Activated B cell treated with CpG ODN at 0.5 μM for 24 hours (primary cell): ENCODE data around the gene SNRPA. TPM values are rescaled to one million over a fixed set of nuclear protein-coding genes. Genes with fewer than 3 reads are reported as not detected.
A peak's percentile ranks its signal among the peaks of the same experiment; 100 is the strongest.

Experiments
- ATAC-seq: fragments of 200-7000 bp; cut with Tn5 transposase; one replicate; pipeline ENCODE4 v1.10.0; 2021; ENCODE audit warnings: low read depth, mild to moderate bottlenecking, moderate library complexity
- CTCF ChIA-PET: fragments of 350-600 bp; sonication (Branson Sonifier 250); formaldehyde crosslinking; loops from one replicate; lab custom pipeline; 2021; ENCODE audit warnings: antibody characterized with exemption; lab: Charles Lee
- POLR2A ChIA-PET: fragments of 350-600 bp; sonication (Branson Sonifier 250); formaldehyde crosslinking; loops from one replicate; lab custom pipeline; 2021; ENCODE audit warnings: antibody characterized with exemption; lab: Charles Lee
- DNase-seq: peaks from one replicate; pipeline ENCODE4 v3.0.0; 2022
- H3K27ac Mint-ChIP-seq: one replicate; pipeline ENCODE4 v1.8.0; 2020; ENCODE audit warnings: mixed read lengths
- H3K27me3 Mint-ChIP-seq: one replicate; pipeline ENCODE4 v1.8.0; 2021; ENCODE audit warnings: mixed read lengths
- H3K36me3 Mint-ChIP-seq: one replicate; pipeline ENCODE4 v1.8.0; 2021; ENCODE audit warnings: low read depth, mixed read lengths
- H3K4me1 Mint-ChIP-seq: one replicate; pipeline ENCODE4 v1.8.0; 2021; ENCODE audit warnings: mixed read lengths
- H3K4me3 Mint-ChIP-seq: one replicate; pipeline ENCODE4 v1.8.0; 2020; ENCODE audit warnings: mild to moderate bottlenecking, mixed read lengths
- H3K9me3 Mint-ChIP-seq: one replicate; pipeline ENCODE4 v1.8.0; 2020; ENCODE audit warnings: mixed read lengths
- intact Hi-C: fragments of 100-400 bp; cut with micrococcal nuclease; formaldehyde crosslinking; loops from one replicate; pipeline ENCODE4 v1.15.1; 2024
- total RNA-seq: library from RNA; stranded (reverse); gene quantifications from 2 replicates; pipeline ENCODE4 v1.2.3, GENCODE V29; 2022
- TF ChIP-seq, protein P1 (sequence below): fragments of 200-600 bp; IDR thresholded peaks from one replicate; pipeline ENCODE4 v1.8.0; 2022; ENCODE audit warnings: antibody characterized with exemption, mild to moderate bottlenecking

The SNRPA gene
- total RNA-seq, 1 donor from 2014 or later, result 138 TPM

DNA sequence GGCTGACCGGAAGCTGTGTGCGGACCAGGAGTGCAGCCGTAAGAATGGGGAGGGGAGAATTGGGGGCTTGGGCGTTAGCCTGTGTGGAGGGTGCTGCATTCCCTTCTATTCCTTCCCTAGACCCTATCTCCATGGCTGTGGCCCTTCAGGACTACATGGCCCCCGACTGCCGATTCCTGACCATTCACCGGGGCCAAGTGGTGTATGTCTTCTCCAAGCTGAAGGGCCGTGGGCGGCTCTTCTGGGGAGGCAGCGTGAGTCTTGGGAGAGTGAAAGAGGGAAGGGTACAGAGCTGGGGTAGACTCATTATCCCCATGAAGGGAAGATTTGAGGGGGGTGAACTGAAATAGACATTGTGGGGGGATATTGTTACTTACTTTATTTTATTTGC is 24.6 kb downstream of the SNRPA start:
- H3K4me3 Mint-ChIP-seq, result peak overlapping the region; percentile 44
- peaks cover 37% of the 10 kb centered on the region for H3K36me3 Mint-ChIP-seq
- POLR2A ChIA-PET, result interaction anchor here (3.5 to 6.7 kb wide), 3 partner anchors 23 to 488 kb away, joined by 37 to 351 read pairs (median 287); partner anchors contain the start of genes ACTMAP, EGLN2, HNRNPUL1 and SNRPA
- peaks cover 4% of the 10 kb centered on the region for H3K9me3 Mint-ChIP-seq
- no peak for DNase-seq
- H3K27ac Mint-ChIP-seq, result peak overlapping the region; percentile 30
- CTCF ChIA-PET, result interaction anchor here (4.1 kb wide), 1 partner anchor 31 kb away, joined by 23 read pairs; no protein-coding TSS in a partner anchor
- H3K4me1 Mint-ChIP-seq, result peaks cover 67% of the 10 kb centered on the region
- H3K27me3 Mint-ChIP-seq, result no peaks in the 10 kb centered on the region
- intact Hi-C loops, result loop anchor here (2.0 to 10.0 kb wide), 4 partner anchors 171 to 1179 kb away; partner anchors contain the start of genes AKT2 and RABAC1
- no peak for ATAC-seq
- TF ChIP-seq, protein P1, sequence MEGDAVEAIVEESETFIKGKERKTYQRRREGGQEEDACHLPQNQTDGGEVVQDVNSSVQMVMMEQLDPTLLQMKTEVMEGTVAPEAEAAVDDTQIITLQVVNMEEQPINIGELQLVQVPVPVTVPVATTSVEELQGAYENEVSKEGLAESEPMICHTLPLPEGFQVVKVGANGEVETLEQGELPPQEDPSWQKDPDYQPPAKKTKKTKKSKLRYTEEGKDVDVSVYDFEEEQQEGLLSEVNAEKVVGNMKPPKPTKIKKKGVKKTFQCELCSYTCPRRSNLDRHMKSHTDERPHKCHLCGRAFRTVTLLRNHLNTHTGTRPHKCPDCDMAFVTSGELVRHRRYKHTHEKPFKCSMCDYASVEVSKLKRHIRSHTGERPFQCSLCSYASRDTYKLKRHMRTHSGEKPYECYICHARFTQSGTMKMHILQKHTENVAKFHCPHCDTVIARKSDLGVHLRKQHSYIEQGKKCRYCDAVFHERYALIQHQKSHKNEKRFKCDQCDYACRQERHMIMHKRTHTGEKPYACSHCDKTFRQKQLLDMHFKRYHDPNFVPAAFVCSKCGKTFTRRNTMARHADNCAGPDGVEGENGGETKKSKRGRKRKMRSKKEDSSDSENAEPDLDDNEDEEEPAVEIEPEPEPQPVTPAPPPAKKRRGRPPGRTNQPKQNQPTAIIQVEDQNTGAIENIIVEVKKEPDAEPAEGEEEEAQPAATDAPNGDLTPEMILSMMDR, result no peak

DNA sequence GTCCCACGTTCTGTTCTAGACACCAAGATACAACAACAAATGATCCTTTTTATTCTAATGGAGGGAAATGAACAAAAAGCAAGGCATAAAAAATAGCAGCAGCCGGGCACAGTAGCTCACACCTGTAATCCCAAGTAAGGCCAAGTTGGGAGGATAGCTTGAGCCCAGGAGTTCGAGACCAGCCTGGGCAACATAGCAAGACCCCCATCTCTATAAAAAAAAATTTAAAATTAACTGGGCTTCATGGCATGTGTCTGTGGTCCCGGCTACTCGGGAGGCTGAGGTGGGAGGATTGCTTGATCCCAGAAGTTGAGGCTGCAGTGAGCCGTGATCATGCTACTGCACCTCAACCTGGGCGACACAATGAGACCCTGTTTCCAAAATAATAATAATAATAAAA is 25.4 kb downstream of the SNRPA start:
- ChIA-PET CTCF (interaction anchor here (3.8 to 4.1 kb wide), 2 partner anchors 24 to 31 kb away, joined by 23 to 25 read pairs; partner anchors contain the start of genes ACTMAP and SNRPA), POLR2A (interaction anchor here (0.7 to 6.7 kb wide), 9 partner anchors 8 to 1360 kb away, joined by 3 to 351 read pairs (median 50); partner anchors contain the start of genes ACTMAP, COQ8B, EGLN2 and HNRNPUL1)
- H3K9me3 Mint-ChIP-seq, result no peaks in the 10 kb centered on the region
- TF ChIP-seq, protein P1, result no peak
- H3K27ac Mint-ChIP-seq, result peak overlapping the region; percentile 99
- peak overlapping the region; percentile 15 for H3K4me3 Mint-ChIP-seq
- peaks cover 68% of the 10 kb centered on the region for H3K4me1 Mint-ChIP-seq
- H3K36me3 Mint-ChIP-seq, result peaks cover 34% of the 10 kb centered on the region
- H3K27me3 Mint-ChIP-seq, result no peaks in the 10 kb centered on the region
- DNase-seq, result no peak
- intact Hi-C loops, result loop anchor here (2.0 to 10.0 kb wide), 4 partner anchors 172 to 1178 kb away; partner anchors contain the start of genes AKT2 and RABAC1
- no peak for ATAC-seq

DNA sequence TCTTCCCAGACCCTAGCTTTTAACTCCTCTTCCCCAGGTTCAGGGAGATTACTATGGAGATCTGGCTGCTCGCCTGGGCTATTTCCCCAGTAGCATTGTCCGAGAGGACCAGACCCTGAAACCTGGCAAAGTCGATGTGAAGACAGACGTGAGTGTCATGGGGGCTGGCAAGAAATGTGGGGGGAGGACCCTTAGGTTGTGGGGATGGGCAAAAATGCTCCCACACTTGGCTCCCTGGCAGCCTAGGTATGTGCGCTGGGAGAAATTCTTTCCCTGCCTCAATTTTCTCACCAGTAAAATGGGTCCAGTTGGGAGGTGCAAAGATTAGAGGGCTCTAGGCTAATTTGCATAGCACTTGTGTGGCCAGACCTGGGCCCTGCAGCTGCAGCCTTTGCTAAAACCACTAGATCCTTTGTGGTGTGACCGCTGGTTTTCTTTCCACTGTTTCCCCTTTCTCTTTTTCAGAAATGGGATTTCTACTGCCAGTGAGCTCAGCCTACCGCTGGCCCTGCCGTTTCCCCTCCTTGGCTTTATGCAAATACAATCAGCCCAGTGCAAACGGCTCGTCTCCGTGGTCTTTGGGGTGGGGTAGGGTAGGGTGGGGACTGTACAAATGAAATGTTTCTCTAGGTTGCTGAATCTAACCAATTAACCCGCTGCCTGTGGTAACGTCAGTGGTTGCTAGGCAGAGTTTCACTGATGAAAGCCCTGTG is 26.1 kb downstream of the SNRPA start:
- peak overlapping the region; percentile 98 for H3K4me3 Mint-ChIP-seq
- H3K4me1 Mint-ChIP-seq, result peaks cover 73% of the 10 kb centered on the region

DNA sequence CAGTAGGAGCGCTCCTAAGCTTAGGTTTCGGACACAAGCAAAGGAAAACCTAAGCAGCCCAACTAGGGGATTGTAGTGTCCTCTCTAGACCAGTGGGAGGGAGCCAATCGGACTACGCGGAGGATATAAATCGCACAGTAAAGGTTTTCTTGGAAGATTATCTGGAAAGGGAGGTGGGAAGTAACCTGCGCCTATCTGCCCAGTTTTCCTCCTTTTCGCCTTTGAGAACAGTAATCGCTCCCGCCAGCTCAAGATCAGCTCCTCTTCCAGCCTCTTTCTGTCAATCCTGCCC is 26.6 kb downstream of the SNRPA start:
- Mint-ChIP-seq H3K4me1 (peaks cover 74% of the 10 kb centered on the region), H3K27ac (peak overlapping the region; percentile 99), H3K4me3 (peak overlapping the region; percentile 98), H3K27me3 (no peaks in the 10 kb centered on the region), H3K36me3 (peaks cover 39% of the 10 kb centered on the region), H3K9me3 (no peaks in the 10 kb centered on the region)
- ATAC-seq, result no peak
- intact Hi-C loops, result loop anchor here (1.0 to 10.0 kb wide), 9 partner anchors 21 to 1177 kb away; partner anchors contain the start of genes ACTMAP, AKT2 and RABAC1
- DNase-seq, result no peak
- POLR2A ChIA-PET, result interaction anchor here (0.6 to 6.7 kb wide), 46 partner anchors 9 to 1929 kb away, joined by 3 to 351 read pairs (median 8); partner anchors contain the start of genes ACTMAP, AKT2, B9D2 and C19orf47
- CTCF ChIA-PET, result interaction anchor here (1.5 to 4.1 kb wide), 5 partner anchors 20 to 114 kb away, joined by 3 to 25 read pairs (median 18); partner anchors contain the start of genes ACTMAP, EGLN2 and SNRPA
- TF ChIP-seq, protein P1, result no peak

More for the DNA sequence above, 26.1 kb downstream of the SNRPA start:
- peak overlapping the region; percentile 99 for H3K27ac Mint-ChIP-seq
- DNase-seq, result peak; percentile 72
- POLR2A ChIA-PET, result interaction anchor here (0.6 to 6.7 kb wide), 42 partner anchors 9 to 1928 kb away, joined by 3 to 351 read pairs (median 8); partner anchors contain the start of genes ACTMAP, AKT2, B9D2 and C19orf47
- no peaks in the 10 kb centered on the region for H3K27me3 Mint-ChIP-seq
- CTCF ChIA-PET, result interaction anchor here (1.5 to 4.1 kb wide), 5 partner anchors 21 to 114 kb away, joined by 3 to 25 read pairs (median 18); partner anchors contain the start of genes ACTMAP, EGLN2 and SNRPA
- ATAC-seq, result peak; percentile 62
- H3K36me3 Mint-ChIP-seq, result peaks cover 34% of the 10 kb centered on the region
- intact Hi-C loops, result loop anchor here (1.0 to 10.0 kb wide), 9 partner anchors 21 to 1178 kb away; partner anchors contain the start of genes ACTMAP, AKT2 and RABAC1
- no peaks in the 10 kb centered on the region for H3K9me3 Mint-ChIP-seq
- TF ChIP-seq, protein P1, result no peak
